G401 (cell line): ENCODE measurements around the gene NYNRIN. TPM values are rescaled to one million over a fixed set of nuclear protein-coding genes. Genes with fewer than 3 reads are reported as not detected.

ENCODE experiments used
- total RNA-seq: library from RNA; depleted of rRNA; stranded (reverse); fragments of >200 nt; shearing (Covaris generic); gene quantifications from 2 replicates; pipeline ENCODE4 v1.2.3, GENCODE V29; 2014; rRNA removed

The NYNRIN gene
- total RNA-seq, 1 experiment from 2014 or later: 24.1 TPM

Other genes with a start within 250 kb of the NYNRIN start
- 8.3 and 14.1 TPM in 2 replicates for gene IRF9, start 237.7 kb upstream of the NYNRIN start, total RNA-seq
- 0.31 TPM in 1 of 2 replicates, not detected in the other for gene REC8, start 226.9 kb upstream of the NYNRIN start, total RNA-seq
- gene IPO4, start 210.2 kb upstream of the NYNRIN start, total RNA-seq: 79.5 and 80.4 TPM in 2 replicates
- gene TM9SF1, start 203.6 kb upstream of the NYNRIN start, total RNA-seq: 26.6 and 50.0 TPM in 2 replicates
- gene TSSK4, start 193.3 kb upstream of the NYNRIN start, total RNA-seq: not detected in 2 replicates
- 30.8 and 40.4 TPM in 2 replicates for gene CHMP4A, start 185.5 kb upstream of the NYNRIN start, total RNA-seq
- gene MDP1, start 182.9 kb upstream of the NYNRIN start, total RNA-seq: 16.6 and 16.9 TPM in 2 replicates
- gene NEDD8, start 166.6 kb upstream of the NYNRIN start, total RNA-seq: 168 and 186 TPM in 2 replicates
- 116 and 132 TPM in 2 replicates for gene GMPR2, start 166.1 kb upstream of the NYNRIN start, total RNA-seq
- 38.1 and 63.0 TPM in 2 replicates for gene TINF2, start 156.4 kb upstream of the NYNRIN start, total RNA-seq
- gene TGM1, start 135.8 kb upstream of the NYNRIN start, total RNA-seq: 0.10 TPM in 1 of 2 replicates, not detected in the other
- 19.0 and 23.6 TPM in 2 replicates for gene RABGGTA, start 127.4 kb upstream of the NYNRIN start, total RNA-seq
- 3.8 and 11.4 TPM in 2 replicates for gene DHRS1, start 99.2 kb upstream of the NYNRIN start, total RNA-seq
- 28.7 and 28.9 TPM in 2 replicates for gene NOP9, start 99.2 kb upstream of the NYNRIN start, total RNA-seq
- 1.7 TPM in 1 of 2 replicates, not detected in the other for gene CIDEB, start 91.0 kb upstream of the NYNRIN start, total RNA-seq
- gene LTB4R2, start 88.9 kb upstream of the NYNRIN start, total RNA-seq: 1.8 and 5.4 TPM in 2 replicates
- 1.6 and 5.7 TPM in 2 replicates for gene LTB4R, start 87.5 kb upstream of the NYNRIN start, total RNA-seq
- not detected in 2 replicates for gene ADCY4, start 63.9 kb upstream of the NYNRIN start, total RNA-seq
- not detected in 2 replicates for gene RIPK3, start 59.0 kb upstream of the NYNRIN start, total RNA-seq
- 41.4 and 45.5 TPM in 2 replicates for gene NFATC4, start 30.8 kb upstream of the NYNRIN start, total RNA-seq
- gene CBLN3, start 30.7 kb downstream of the NYNRIN start, total RNA-seq: 0.25 and 0.88 TPM in 2 replicates
- gene KHNYN, start 31.0 kb downstream of the NYNRIN start, total RNA-seq: 41.9 and 54.9 TPM in 2 replicates
- gene SDR39U1, start 43.8 kb downstream of the NYNRIN start, total RNA-seq: 49.2 and 56.4 TPM in 2 replicates
- not detected in 2 replicates for gene CMA1, start 109.3 kb downstream of the NYNRIN start, total RNA-seq
- not detected in 2 replicates for gene CTSG, start 177.2 kb downstream of the NYNRIN start, total RNA-seq
- not detected in 2 replicates for gene GZMH, start 210.7 kb downstream of the NYNRIN start, total RNA-seq
- not detected in 2 replicates for gene GZMB, start 235.2 kb downstream of the NYNRIN start, total RNA-seq